Measurements from ENCODE around the gene SGIP1. TPM values are rescaled to one million over a fixed set of nuclear protein-coding genes. Genes with fewer than 3 reads are reported as not detected.

Gene SGIP1
- total RNA-seq, 1 donor from 2014 or later = 32.8 TPM

DNA sequence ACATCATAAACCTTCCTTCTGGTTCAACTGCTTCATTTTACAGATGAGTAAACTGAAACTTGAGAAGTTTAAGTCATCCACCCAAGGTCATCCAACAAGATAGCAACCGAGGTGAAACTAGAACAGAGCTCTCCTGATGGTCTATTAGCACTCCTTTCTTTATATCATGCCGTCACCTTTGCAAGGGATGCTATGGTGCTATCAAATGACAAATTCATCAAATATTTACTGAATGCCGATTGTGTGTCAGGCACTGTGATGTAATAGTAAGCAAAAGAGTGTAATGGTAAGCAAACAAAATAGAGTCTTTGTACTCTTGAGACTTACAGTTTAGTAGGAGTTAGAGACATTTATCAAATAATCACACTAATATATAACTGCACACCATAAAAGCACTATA is 14.0 kb upstream of the SGIP1 start:
- no peaks in the 10 kb centered on the region for H3K9me3 Mint-ChIP-seq (ENCODE audit: unreplicated experiment)
- H3K4me3 Mint-ChIP-seq (ENCODE audit: unreplicated experiment) = no peak overlapping the region
- H3K36me3 Mint-ChIP-seq (ENCODE audit: low read depth, unreplicated experiment) = no peaks in the 10 kb centered on the region
- TF ChIP-seq, protein P1, sequence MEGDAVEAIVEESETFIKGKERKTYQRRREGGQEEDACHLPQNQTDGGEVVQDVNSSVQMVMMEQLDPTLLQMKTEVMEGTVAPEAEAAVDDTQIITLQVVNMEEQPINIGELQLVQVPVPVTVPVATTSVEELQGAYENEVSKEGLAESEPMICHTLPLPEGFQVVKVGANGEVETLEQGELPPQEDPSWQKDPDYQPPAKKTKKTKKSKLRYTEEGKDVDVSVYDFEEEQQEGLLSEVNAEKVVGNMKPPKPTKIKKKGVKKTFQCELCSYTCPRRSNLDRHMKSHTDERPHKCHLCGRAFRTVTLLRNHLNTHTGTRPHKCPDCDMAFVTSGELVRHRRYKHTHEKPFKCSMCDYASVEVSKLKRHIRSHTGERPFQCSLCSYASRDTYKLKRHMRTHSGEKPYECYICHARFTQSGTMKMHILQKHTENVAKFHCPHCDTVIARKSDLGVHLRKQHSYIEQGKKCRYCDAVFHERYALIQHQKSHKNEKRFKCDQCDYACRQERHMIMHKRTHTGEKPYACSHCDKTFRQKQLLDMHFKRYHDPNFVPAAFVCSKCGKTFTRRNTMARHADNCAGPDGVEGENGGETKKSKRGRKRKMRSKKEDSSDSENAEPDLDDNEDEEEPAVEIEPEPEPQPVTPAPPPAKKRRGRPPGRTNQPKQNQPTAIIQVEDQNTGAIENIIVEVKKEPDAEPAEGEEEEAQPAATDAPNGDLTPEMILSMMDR (IDR thresholded peaks at IDR 0.05; ENCODE audit: unreplicated experiment) = no peak
- H3K27ac Mint-ChIP-seq (ENCODE audit: unreplicated experiment) = no peak overlapping the region
- no peak for DNase-seq (ENCODE audit: low spot score)
- no peaks in the 10 kb centered on the region for H3K27me3 Mint-ChIP-seq (ENCODE audit: unreplicated experiment)
- H3K4me1 Mint-ChIP-seq (ENCODE audit: unreplicated experiment) = no peaks in the 10 kb centered on the region

DNA sequence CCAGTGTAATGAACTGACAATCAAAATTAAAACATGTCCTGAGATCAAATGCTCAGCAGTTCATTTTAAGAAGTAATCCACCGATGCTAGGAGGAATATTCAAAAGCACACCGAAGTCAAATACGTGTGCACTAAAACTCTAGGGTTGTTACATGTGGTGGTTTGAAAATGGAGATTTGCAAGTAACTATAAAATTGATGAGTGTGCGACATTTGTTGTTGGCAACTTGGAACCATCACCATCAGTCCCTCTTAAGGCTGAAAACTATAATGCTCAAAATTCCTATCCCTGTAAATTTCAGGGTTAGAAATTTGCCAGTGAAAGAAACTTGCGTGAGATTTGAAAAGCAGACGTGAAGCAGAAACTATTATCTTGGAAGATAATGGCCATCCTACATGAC is 13.3 kb upstream of the SGIP1 start:
- Mint-ChIP-seq H3K27me3 (ENCODE audit: unreplicated experiment) (no peaks in the 10 kb centered on the region), H3K27ac (ENCODE audit: unreplicated experiment) (no peak overlapping the region), H3K9me3 (ENCODE audit: unreplicated experiment) (no peaks in the 10 kb centered on the region), H3K4me1 (ENCODE audit: unreplicated experiment) (no peaks in the 10 kb centered on the region), H3K4me3 (ENCODE audit: unreplicated experiment) (no peak overlapping the region), H3K36me3 (ENCODE audit: low read depth, unreplicated experiment) (no peaks in the 10 kb centered on the region)
- DNase-seq (ENCODE audit: low spot score) = no peak
- TF ChIP-seq, protein P1 (IDR thresholded peaks at IDR 0.05; ENCODE audit: unreplicated experiment) = no peak

DNA sequence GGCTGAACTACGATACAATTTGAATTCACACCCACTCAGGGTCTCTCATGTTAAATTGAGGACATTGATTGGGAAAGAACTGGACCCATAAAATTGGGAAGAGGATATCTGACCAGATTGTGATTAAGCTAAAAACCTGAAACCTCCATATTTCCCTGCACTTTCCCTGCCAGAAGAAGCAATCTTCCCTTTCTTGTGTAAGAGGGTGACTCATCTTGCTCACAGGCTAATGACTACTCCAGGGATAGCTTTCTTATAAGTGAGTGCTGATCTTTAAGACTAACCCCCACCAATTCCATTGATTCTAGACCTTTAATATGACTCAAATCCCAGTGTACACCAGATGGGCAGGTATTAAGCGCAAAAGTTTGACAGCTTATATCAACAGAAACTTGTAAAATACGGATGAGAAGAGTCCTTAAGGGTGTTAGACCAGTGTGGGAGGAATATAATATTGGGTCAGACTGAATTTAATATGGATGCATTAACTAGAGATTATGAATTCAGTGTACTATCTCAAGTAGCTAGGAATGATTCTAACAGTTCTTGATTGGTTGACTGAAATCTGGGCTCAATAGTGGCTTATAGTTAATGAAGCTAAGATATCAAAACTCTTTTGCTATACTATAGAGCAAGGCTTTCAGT is 12.1 kb upstream of the SGIP1 start:
- Mint-ChIP-seq H3K9me3 (ENCODE audit: unreplicated experiment) (no peaks in the 10 kb centered on the region), H3K36me3 (ENCODE audit: low read depth, unreplicated experiment) (no peaks in the 10 kb centered on the region), H3K27me3 (ENCODE audit: unreplicated experiment) (no peaks in the 10 kb centered on the region), H3K27ac (ENCODE audit: unreplicated experiment) (no peak overlapping the region), H3K4me1 (ENCODE audit: unreplicated experiment) (no peaks in the 10 kb centered on the region), H3K4me3 (ENCODE audit: unreplicated experiment) (no peak overlapping the region)
- no peak for DNase-seq (ENCODE audit: low spot score)
- TF ChIP-seq, protein P1 (IDR thresholded peaks at IDR 0.05; ENCODE audit: unreplicated experiment) = no peak

DNA sequence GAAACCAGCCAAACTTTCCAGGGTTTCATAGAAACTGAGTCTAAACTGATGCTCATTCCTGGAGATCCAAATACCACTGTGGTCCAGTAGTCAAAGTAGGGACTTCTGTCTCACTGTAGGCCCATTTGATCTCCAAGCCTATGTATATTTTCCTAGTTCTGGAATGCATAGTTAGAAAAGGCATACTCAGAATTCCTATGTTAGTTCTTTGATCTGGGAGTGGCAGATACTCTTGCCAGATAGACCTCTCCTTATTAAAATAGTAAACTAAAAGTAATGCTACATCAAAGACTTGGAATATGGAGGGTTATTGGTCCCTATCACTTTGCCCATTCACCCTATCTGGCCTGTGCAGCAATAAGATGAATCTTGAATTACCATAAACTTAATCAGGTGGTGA is 10.4 kb upstream of the SGIP1 start:
- Mint-ChIP-seq H3K4me1 (ENCODE audit: unreplicated experiment) (peaks cover under 1% of the 10 kb centered on the region), H3K27me3 (ENCODE audit: unreplicated experiment) (no peaks in the 10 kb centered on the region), H3K27ac (ENCODE audit: unreplicated experiment) (no peak overlapping the region), H3K9me3 (ENCODE audit: unreplicated experiment) (no peaks in the 10 kb centered on the region), H3K4me3 (ENCODE audit: unreplicated experiment) (no peak overlapping the region), H3K36me3 (ENCODE audit: low read depth, unreplicated experiment) (no peaks in the 10 kb centered on the region)
- DNase-seq (ENCODE audit: low spot score) = no peak
- TF ChIP-seq, protein P1 (IDR thresholded peaks at IDR 0.05; ENCODE audit: unreplicated experiment) = no peak

DNA sequence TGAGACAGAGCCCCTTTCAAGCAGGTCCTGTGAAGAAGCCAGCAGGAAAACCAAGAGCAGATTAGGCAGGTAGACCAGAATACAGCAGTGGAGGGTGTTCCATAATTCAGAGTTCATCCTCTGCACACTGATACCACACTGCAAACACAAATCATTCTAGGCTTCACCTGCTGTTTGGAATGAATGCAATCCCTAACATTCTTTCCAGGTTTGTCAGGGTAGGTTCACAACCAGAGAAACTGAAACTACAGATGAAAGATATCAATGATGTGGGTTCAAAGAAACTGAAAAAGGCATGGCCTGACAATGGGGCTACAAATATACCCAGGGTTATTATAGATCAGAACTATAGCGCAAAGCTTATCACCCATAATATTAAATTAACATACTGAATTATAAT is 8.9 kb upstream of the SGIP1 start:
- Mint-ChIP-seq H3K4me3 (ENCODE audit: unreplicated experiment) (no peak overlapping the region), H3K4me1 (ENCODE audit: unreplicated experiment) (peaks cover 3% of the 10 kb centered on the region), H3K36me3 (ENCODE audit: low read depth, unreplicated experiment) (no peaks in the 10 kb centered on the region), H3K9me3 (ENCODE audit: unreplicated experiment) (no peaks in the 10 kb centered on the region), H3K27me3 (ENCODE audit: unreplicated experiment) (no peaks in the 10 kb centered on the region), H3K27ac (ENCODE audit: unreplicated experiment) (no peak overlapping the region)
- TF ChIP-seq, protein P1 (IDR thresholded peaks at IDR 0.05; ENCODE audit: unreplicated experiment) = no peak
- DNase-seq (ENCODE audit: low spot score) = no peak

Data from endothelial cell (in vitro differentiated cells).